Fibroblast of lung (primary cell): ENCODE results near the gene YES1.

ENCODE experiments used
- EZH2 ChIP-seq: IDR thresholded peaks from 2 replicates; pipeline ENCODE4 v1.5.1; 2012; ENCODE audit warnings: low read length, control low read depth, mild to moderate bottlenecking; ENCODE audit errors: missing control alignments
- TF ChIP-seq, protein P1 (sequence below), 2 donors: IDR thresholded peaks in 1 of 2; conservative IDR thresholded peaks in 1 of 2; 1 replicate in 1 of 2; 2 replicates in 1 of 2; pipeline ENCODE4 v1.5.1; 2011 to 2012; ENCODE audit warnings: low read length in 2 of 2, control low read depth in 1 of 2, inconsistent platforms in 1 of 2, low read depth in 1 of 2, mild to moderate bottlenecking in 1 of 2

DNA sequence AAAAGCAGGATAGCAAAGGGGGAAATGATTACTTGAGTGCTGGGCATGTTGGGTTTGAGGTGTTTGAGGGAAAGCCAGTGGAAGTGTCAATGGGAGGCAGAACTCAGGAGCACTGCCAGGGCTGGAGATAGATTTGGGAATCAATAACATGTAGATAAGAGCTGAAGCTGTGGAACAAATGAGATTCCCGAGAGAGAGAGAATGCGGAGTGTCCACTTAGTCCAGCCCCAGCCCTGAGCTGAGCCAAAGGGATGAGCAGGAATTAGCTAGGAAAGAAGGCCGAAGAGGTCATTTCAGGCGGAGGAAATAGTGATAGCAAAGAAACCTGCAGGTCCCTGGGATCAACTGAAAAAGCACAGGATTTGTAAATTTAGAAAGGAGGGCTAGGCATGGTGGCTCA, 21.2 kb upstream of the YES1 start:
- TF ChIP-seq, protein P1, sequence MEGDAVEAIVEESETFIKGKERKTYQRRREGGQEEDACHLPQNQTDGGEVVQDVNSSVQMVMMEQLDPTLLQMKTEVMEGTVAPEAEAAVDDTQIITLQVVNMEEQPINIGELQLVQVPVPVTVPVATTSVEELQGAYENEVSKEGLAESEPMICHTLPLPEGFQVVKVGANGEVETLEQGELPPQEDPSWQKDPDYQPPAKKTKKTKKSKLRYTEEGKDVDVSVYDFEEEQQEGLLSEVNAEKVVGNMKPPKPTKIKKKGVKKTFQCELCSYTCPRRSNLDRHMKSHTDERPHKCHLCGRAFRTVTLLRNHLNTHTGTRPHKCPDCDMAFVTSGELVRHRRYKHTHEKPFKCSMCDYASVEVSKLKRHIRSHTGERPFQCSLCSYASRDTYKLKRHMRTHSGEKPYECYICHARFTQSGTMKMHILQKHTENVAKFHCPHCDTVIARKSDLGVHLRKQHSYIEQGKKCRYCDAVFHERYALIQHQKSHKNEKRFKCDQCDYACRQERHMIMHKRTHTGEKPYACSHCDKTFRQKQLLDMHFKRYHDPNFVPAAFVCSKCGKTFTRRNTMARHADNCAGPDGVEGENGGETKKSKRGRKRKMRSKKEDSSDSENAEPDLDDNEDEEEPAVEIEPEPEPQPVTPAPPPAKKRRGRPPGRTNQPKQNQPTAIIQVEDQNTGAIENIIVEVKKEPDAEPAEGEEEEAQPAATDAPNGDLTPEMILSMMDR (conservative IDR thresholded peaks at IDR 0.05 in 1 of 2, IDR thresholded peaks at IDR 0.05 in 1 of 2; ENCODE audit: low read depth in 1 of 2, low read length in 2 of 2): no peak
- TF ChIP-seq EZH2: no peak
